Neural progenitor cell (in vitro differentiated cells): ENCODE measurements around the gene SLC2A14. TPM values are rescaled to one million over a fixed set of nuclear protein-coding genes. Genes with fewer than 3 reads are reported as not detected.
A peak's percentile ranks its signal among the peaks of the same experiment; 100 is the strongest.
"Not testable (repeated sequence)": the region's sequence is repeated elsewhere in the genome, so short reads cannot be mapped to it uniquely, and the experiment has no call there.

Source experiments
- DNase-seq: peaks from one replicate; pipeline ENCODE4 v3.0.0-alpha.2; 2016; ENCODE audit warnings: low spot score
- H2AFZ ChIP-seq: fragments of 200-600 bp; sonication (generic); replicated peaks from 2 replicates; pipeline ENCODE4 v1.6.1; 2016; ENCODE audit warnings: antibody characterized with exemption
- H3F3A ChIP-seq: fragments of 200-600 bp; sonication (generic); 2 replicates; pipeline ENCODE4 v1.6.1; 2016; ENCODE audit warnings: antibody characterized with exemption, low read depth
- H3K27ac ChIP-seq: fragments of 200-600 bp; sonication (generic); 2 replicates; pipeline ENCODE4 v1.5.1; 2016; ENCODE audit warnings: mild to moderate bottlenecking
- H3K27me3 ChIP-seq: fragments of 200-600 bp; sonication (generic); 2 replicates; pipeline ENCODE4 v1.6.1; 2016; ENCODE audit warnings: mild to moderate bottlenecking, moderate library complexity
- H3K36me3 ChIP-seq: fragments of 200-600 bp; sonication (generic); 2 replicates; pipeline ENCODE4 v1.5.1; 2016
- H3K4me1 ChIP-seq: fragments of 200-600 bp; sonication (generic); 2 replicates; pipeline ENCODE4 v1.6.1; 2016; ENCODE audit warnings: mixed run types
- H3K4me2 ChIP-seq: fragments of 200-600 bp; sonication (generic); 2 replicates; pipeline ENCODE4 v1.6.1; 2016
- H3K4me3 ChIP-seq: fragments of 200-600 bp; sonication (generic); 2 replicates; pipeline ENCODE4 v1.5.1; 2016
- H3K79me2 ChIP-seq: fragments of 200-600 bp; sonication (generic); 2 replicates; pipeline ENCODE4 v1.6.1; 2016; ENCODE audit warnings: low read depth
- H3K9ac ChIP-seq: fragments of 200-600 bp; sonication (generic); 2 replicates; pipeline ENCODE4 v1.6.1; 2016
- H3K9me3 ChIP-seq: fragments of 200-600 bp; sonication (generic); 2 replicates; pipeline ENCODE4 v1.5.1; 2016; ENCODE audit warnings: low read depth
- H4K20me1 ChIP-seq: fragments of 200-600 bp; sonication (generic); 2 replicates; pipeline ENCODE4 v1.6.1; 2016; ENCODE audit warnings: low read depth
- H3K27ac Mint-ChIP-seq: 3 replicates; pipeline ENCODE4 v1.8.0; 2021; ENCODE audit warnings: mixed read lengths
- H3K27me3 Mint-ChIP-seq: 2 replicates; pipeline ENCODE4 v1.8.0; 2022; ENCODE audit warnings: low read depth, mild to moderate bottlenecking, inconsistent platforms, moderate library complexity, mixed read lengths; ENCODE audit not compliant: insufficient read depth
- H3K36me3 Mint-ChIP-seq: 3 replicates; pipeline ENCODE4 v1.8.0; 2021; ENCODE audit warnings: mixed read lengths
- H3K4me1 Mint-ChIP-seq: 3 replicates; pipeline ENCODE4 v1.8.0; 2021; ENCODE audit warnings: mixed read lengths
- H3K4me3 Mint-ChIP-seq: 3 replicates; pipeline ENCODE4 v1.8.0; 2021; ENCODE audit warnings: mild to moderate bottlenecking, moderate library complexity, mixed read lengths
- H3K9me3 Mint-ChIP-seq: 3 replicates; pipeline ENCODE4 v1.8.0; 2020; ENCODE audit warnings: mixed read lengths
- EZH2 ChIP-seq: fragments of 200-600 bp; sonication (generic); IDR thresholded peaks from 2 replicates; pipeline ENCODE4 v1.6.1; 2017; ENCODE audit warnings: antibody characterized with exemption, mild to moderate bottlenecking, moderate library complexity
- EZH2phosphoT487 ChIP-seq: fragments of 200-600 bp; sonication (generic); IDR thresholded peaks from 2 replicates; pipeline ENCODE4 v1.6.1; 2017; ENCODE audit warnings: antibody characterized with exemption
- total RNA-seq: library from RNA; depleted of rRNA; stranded (reverse); fragments of >200 nt; gene quantifications from 2 replicates; pipeline ENCODE4 v1.2.3, GENCODE V29; 2015; ENCODE audit warnings: low replicate concordance
- TF ChIP-seq, protein P1 (sequence below): fragments of 200-600 bp; sonication (generic); IDR thresholded peaks from 2 replicates; pipeline ENCODE4 v1.5.1; 2017; ENCODE audit warnings: antibody characterized with exemption, mild to moderate bottlenecking

SLC2A14 gene
- total RNA-seq, 1 donor from 2014 or later = 0.49 TPM

DNA sequence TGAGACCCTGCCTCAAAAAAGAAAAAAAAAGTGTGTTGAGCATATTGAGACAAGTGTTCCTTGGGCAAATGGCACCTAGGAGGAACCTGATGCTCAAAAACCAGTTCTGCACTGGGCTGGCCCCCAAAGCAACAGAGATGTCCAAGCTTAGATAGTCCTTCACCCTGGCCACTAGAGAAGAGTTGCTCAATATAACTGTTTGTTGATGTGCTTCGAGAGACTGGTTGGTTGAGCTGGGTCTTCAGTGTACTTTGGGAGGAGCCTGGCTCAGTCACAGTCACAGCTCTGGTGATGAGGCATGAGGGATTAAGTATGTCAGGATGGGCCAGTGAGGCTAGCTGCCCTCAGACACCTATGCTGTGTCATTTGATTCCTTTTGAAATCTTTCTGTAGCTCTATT, 38.0 kb downstream of the SLC2A14 start:
- no peak overlapping the region for H3K27ac Mint-ChIP-seq
- no peak overlapping the region for H3K4me3 Mint-ChIP-seq

DNA sequence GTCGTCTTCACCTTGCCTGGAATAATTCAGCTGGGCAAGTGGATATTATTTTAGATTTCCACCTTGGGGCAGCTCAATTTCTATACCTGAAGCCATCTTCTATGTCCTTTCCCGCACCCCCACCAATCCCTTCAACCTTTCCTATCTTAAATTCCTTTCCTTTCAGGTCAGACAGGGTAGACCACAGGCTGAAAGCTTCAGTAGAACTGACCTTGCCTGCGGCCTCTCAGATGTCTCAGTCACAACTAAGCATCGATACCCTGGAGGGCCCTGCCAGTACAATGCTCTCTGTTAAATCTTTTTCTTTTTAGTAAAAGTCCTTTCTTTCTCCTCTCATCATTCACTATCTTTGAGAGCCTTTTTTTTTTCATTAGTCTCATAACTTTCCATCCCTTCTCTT, 38.9 kb downstream of the SLC2A14 start:
- no peak for TF ChIP-seq EZH2
- TF ChIP-seq, protein P1, sequence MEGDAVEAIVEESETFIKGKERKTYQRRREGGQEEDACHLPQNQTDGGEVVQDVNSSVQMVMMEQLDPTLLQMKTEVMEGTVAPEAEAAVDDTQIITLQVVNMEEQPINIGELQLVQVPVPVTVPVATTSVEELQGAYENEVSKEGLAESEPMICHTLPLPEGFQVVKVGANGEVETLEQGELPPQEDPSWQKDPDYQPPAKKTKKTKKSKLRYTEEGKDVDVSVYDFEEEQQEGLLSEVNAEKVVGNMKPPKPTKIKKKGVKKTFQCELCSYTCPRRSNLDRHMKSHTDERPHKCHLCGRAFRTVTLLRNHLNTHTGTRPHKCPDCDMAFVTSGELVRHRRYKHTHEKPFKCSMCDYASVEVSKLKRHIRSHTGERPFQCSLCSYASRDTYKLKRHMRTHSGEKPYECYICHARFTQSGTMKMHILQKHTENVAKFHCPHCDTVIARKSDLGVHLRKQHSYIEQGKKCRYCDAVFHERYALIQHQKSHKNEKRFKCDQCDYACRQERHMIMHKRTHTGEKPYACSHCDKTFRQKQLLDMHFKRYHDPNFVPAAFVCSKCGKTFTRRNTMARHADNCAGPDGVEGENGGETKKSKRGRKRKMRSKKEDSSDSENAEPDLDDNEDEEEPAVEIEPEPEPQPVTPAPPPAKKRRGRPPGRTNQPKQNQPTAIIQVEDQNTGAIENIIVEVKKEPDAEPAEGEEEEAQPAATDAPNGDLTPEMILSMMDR = no peak
- TF ChIP-seq EZH2phosphoT487 = no peak
- Mint-ChIP-seq H3K27ac (no peak overlapping the region), H3K9me3 (no peaks in the 10 kb centered on the region), H3K36me3 (no peaks in the 10 kb centered on the region), H3K4me3 (no peak overlapping the region), H3K4me1 (peaks cover 4% of the 10 kb centered on the region), H3K27me3 (no peaks in the 10 kb centered on the region)
- no peak overlapping the region for H3K9ac ChIP-seq
- no peak overlapping the region for H2AFZ ChIP-seq
- H3K4me2 ChIP-seq = no peak overlapping the region
- no peaks in the 10 kb centered on the region for H3K4me1 ChIP-seq
- no peaks in the 10 kb centered on the region for H3F3A ChIP-seq
- no peaks in the 10 kb centered on the region for H3K79me2 ChIP-seq
- H3K4me3 ChIP-seq = no peak overlapping the region
- DNase-seq = no peak
- no peaks in the 10 kb centered on the region for H3K36me3 ChIP-seq
- H3K9me3 ChIP-seq = no peaks in the 10 kb centered on the region
- no peaks in the 10 kb centered on the region for H4K20me1 ChIP-seq
- no peak overlapping the region for H3K27ac ChIP-seq
- H3K27me3 ChIP-seq = no peaks in the 10 kb centered on the region

More for the DNA sequence above, 38.0 kb downstream of the SLC2A14 start:
- DNase-seq = no peak
- Histone ChIP-seq H4K20me1 (no peaks in the 10 kb centered on the region), H3K4me3 (no peak overlapping the region), H3K4me1 (no peaks in the 10 kb centered on the region), H3K36me3 (no peaks in the 10 kb centered on the region), H3K4me2 (no peak overlapping the region), H3F3A (no peaks in the 10 kb centered on the region), H3K9me3 (no peaks in the 10 kb centered on the region), H2AFZ (no peak overlapping the region), H3K27me3 (no peaks in the 10 kb centered on the region), H3K27ac (no peak overlapping the region), H3K79me2 (no peaks in the 10 kb centered on the region), H3K9ac (no peak overlapping the region)
- no peak for TF ChIP-seq EZH2phosphoT487
- TF ChIP-seq, protein P1 = no peak
- no peak for TF ChIP-seq EZH2
- no peaks in the 10 kb centered on the region for H3K9me3 Mint-ChIP-seq
- peaks cover 4% of the 10 kb centered on the region for H3K4me1 Mint-ChIP-seq
- no peaks in the 10 kb centered on the region for H3K36me3 Mint-ChIP-seq
- no peaks in the 10 kb centered on the region for H3K27me3 Mint-ChIP-seq

DNA sequence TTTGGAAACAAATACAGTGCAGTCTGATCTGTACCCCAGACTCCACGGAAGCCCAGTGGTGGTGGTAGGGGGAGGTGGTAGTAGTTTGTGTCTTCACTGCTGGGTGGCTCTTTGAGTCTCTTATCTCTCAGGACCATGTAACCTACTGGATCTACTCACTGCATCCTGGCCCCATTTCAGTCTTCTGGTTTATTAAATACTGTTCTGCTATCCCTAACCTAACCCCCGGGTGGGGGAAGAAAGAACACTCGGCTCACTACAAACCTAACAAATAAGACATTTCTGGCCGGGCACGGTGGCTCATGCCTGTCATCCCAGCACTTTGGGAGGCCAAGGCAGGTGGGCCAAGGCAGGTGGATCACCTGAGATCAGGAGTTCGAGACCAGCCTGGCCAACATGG, 39.5 kb downstream of the SLC2A14 start:
- H4K20me1 ChIP-seq, H3K4me3 ChIP-seq, H3K4me3 Mint-ChIP-seq, H2AFZ ChIP-seq, H3K9me3 ChIP-seq, H3K4me2 ChIP-seq, H3K27me3 ChIP-seq, H3K36me3 Mint-ChIP-seq, H3K9ac ChIP-seq, H3K4me1 Mint-ChIP-seq, H3K36me3 ChIP-seq, H3K27ac ChIP-seq, H3K9me3 Mint-ChIP-seq, H3K27ac Mint-ChIP-seq, DNase-seq, H3F3A ChIP-seq, H3K27me3 Mint-ChIP-seq, H3K79me2 ChIP-seq, H3K4me1 ChIP-seq: not testable (repeated sequence)

DNA sequence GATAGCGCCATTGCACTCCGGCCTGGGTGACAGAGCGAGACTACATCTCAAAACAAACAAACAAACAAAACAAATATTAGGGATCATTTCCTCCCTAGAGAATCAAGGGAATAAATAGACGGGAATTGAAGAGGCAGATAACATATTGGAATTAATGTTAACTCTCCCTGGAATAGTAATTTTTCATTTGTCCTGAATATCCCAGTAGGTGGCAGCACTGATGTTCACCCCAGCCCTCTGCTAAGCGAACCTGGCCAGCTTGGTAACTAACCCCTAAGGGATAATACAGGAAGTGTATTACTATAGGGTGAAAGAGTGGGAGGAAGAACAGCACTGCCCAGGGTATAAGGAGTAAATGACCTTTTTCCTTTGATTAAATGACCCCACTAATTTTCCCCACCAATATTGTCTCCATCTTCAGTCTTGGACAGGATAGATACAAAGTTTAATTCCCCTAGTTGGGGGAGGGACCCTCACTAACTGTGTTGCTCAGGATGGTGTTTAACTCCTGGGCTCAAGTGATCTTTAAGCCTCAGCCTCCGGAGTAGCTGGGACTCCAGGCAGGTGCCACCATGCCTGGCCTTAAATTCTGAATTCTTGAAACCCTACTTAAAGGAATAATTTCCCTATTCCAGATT, 40.5 kb downstream of the SLC2A14 start:
- Mint-ChIP-seq H3K4me3 (no peak overlapping the region), H3K4me1 (peaks cover 4% of the 10 kb centered on the region), H3K27me3 (no peaks in the 10 kb centered on the region), H3K27ac (no peak overlapping the region), H3K9me3 (no peaks in the 10 kb centered on the region), H3K36me3 (no peaks in the 10 kb centered on the region)
- H3K27me3 ChIP-seq = no peaks in the 10 kb centered on the region
- DNase-seq = peak; percentile 58
- H4K20me1 ChIP-seq = no peaks in the 10 kb centered on the region
- H3K27ac ChIP-seq = no peak overlapping the region
- no peaks in the 10 kb centered on the region for H3K4me1 ChIP-seq
- H3F3A ChIP-seq = no peaks in the 10 kb centered on the region
- H2AFZ ChIP-seq = no peak overlapping the region
- no peaks in the 10 kb centered on the region for H3K79me2 ChIP-seq
- TF ChIP-seq, protein P1 = peak; percentile 69
- no peak for TF ChIP-seq EZH2
- no peaks in the 10 kb centered on the region for H3K36me3 ChIP-seq
- no peak overlapping the region for H3K4me2 ChIP-seq
- H3K4me3 ChIP-seq = no peak overlapping the region
- H3K9me3 ChIP-seq = no peaks in the 10 kb centered on the region
- no peak overlapping the region for H3K9ac ChIP-seq

DNA sequence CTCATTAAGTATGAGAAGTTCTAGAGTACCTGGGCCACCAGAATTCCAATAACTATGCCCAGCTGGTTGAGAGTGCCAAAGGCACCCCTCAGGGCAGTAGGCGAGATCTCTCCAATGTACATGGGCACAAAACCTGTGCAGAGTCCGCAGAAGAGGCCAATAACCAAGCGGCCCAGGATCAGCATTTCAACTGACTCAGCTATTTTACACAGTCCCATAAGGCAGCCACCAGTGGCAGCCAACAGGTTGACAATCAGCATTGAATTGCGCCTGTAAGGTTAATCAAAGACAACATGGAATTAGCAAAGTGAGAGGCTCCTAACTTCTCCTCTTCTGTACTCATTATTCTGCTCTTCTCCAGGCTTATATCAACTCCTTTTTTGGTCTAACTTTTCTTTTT, 43.0 kb downstream of the SLC2A14 start:
- not testable (repeated sequence) for H3K27me3 ChIP-seq, H3F3A ChIP-seq, H3K4me3 ChIP-seq, H3K4me1 ChIP-seq, H3K4me2 ChIP-seq, H3K4me3 Mint-ChIP-seq, DNase-seq, H3K27ac ChIP-seq, H4K20me1 ChIP-seq, H3K36me3 ChIP-seq, H3K27ac Mint-ChIP-seq, H3K9me3 ChIP-seq, H3K9ac ChIP-seq, H3K36me3 Mint-ChIP-seq, H2AFZ ChIP-seq, H3K4me1 Mint-ChIP-seq, H3K27me3 Mint-ChIP-seq, H3K9me3 Mint-ChIP-seq, H3K79me2 ChIP-seq

DNA sequence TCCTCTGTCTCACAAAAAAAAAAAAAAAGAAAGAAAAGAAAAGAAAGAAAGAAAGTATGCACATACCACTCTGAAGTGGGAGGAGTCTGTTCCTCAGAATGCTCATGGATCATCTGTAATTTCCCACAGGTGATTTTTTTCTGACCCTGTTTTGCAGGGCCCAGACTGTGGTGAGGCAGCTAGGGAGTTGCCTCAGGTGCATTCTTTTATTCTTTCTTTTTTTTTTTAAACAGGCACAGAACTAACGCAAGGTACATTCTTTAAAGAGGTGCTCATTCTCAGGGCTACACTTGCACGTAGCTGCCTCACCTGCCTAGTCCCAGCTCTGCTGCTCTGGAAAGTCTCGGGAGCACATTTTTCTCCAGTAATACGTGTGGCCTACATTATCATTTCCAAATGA, 47.0 kb downstream of the SLC2A14 start:
- not testable (repeated sequence) for H3K36me3 Mint-ChIP-seq, H3K4me1 Mint-ChIP-seq, H3K4me3 ChIP-seq, H3K4me3 Mint-ChIP-seq, H3K27me3 Mint-ChIP-seq, H3K27me3 ChIP-seq, H3F3A ChIP-seq, H3K4me2 ChIP-seq, H4K20me1 ChIP-seq, H3K9me3 Mint-ChIP-seq, H2AFZ ChIP-seq, H3K36me3 ChIP-seq, H3K79me2 ChIP-seq, H3K27ac ChIP-seq, H3K9me3 ChIP-seq, DNase-seq, H3K9ac ChIP-seq, H3K27ac Mint-ChIP-seq, H3K4me1 ChIP-seq
